Middle frontal gyrus (tissue), 1 donor: ENCODE measurements around the gene SCAMP1.
"Not testable (repeated sequence)": the region's sequence is repeated elsewhere in the genome, so short reads cannot be mapped to it uniquely, and the experiment has no call there.

Experiments used
- DNase-seq: peaks from one replicate; pipeline ENCODE4 v3.0.0-alpha.2; 2015; ENCODE audit warnings: low spot score; ENCODE audit errors: extremely low spot score

Gene SCAMP1

GRCh38 chr5:78420548-78420947, 60.1 kb downstream of the SCAMP1 start:
- no peak for DNase-seq

- no peak for DNase-seq
Measured at GRCh38 chr5:78424665-78425064, 64.2 kb downstream of the SCAMP1 start.

GRCh38 chr5:78429332-78429980, 69.0 kb downstream of the SCAMP1 start:
- no peak for DNase-seq

- no peak for DNase-seq
Measured at GRCh38 chr5:78430866-78431265, 70.4 kb downstream of the SCAMP1 start.

- no peak for DNase-seq
Measured at GRCh38 chr5:78433972-78434371, 73.6 kb downstream of the SCAMP1 start.

GRCh38 chr5:78447775-78448424, 87.5 kb downstream of the SCAMP1 start:
- DNase-seq = no peak

- DNase-seq = no peak
Measured at GRCh38 chr5:78449103-78449502, 88.7 kb downstream of the SCAMP1 start.

GRCh38 chr5:78457507-78457906, 97.1 kb downstream of the SCAMP1 start:
- DNase-seq = not testable (repeated sequence)

GRCh38 chr5:78458843-78459242, 98.4 kb downstream of the SCAMP1 start:
- DNase-seq = no peak

- no peak for DNase-seq
Measured at GRCh38 chr5:78467140-78467539, 106.7 kb downstream of the SCAMP1 start.

- DNase-seq = no peak
Measured at GRCh38 chr5:78467752-78468357, 107.4 kb downstream of the SCAMP1 start.

GRCh38 chr5:78471896-78472295, 111.5 kb downstream of the SCAMP1 start:
- DNase-seq = no peak

- DNase-seq = no peak
Measured at GRCh38 chr5:78472469-78473106, 112.2 kb downstream of the SCAMP1 start.

- no peak for DNase-seq
Measured at GRCh38 chr5:78473751-78474150, 113.3 kb downstream of the SCAMP1 start.

GRCh38 chr5:78475370-78475769, 115.0 kb downstream of the SCAMP1 start:
- DNase-seq = no peak

- no peak for DNase-seq
Measured at GRCh38 chr5:78476795-78477194, 116.4 kb downstream of the SCAMP1 start.

- DNase-seq = no peak
Measured at GRCh38 chr5:78482948-78483347, 122.5 kb downstream of the SCAMP1 start.

GRCh38 chr5:78483809-78484521, 123.5 kb downstream of the SCAMP1 start:
- no peak for DNase-seq

- no peak for DNase-seq
Measured at GRCh38 chr5:78486218-78486617, 125.8 kb downstream of the SCAMP1 start.

- no peak for DNase-seq
Measured at GRCh38 chr5:78487846-78488245, 127.4 kb downstream of the SCAMP1 start.

GRCh38 chr5:78490709-78491485, 130.5 kb downstream of the SCAMP1 start:
- no peak for DNase-seq
